Endothelial cell of umbilical vein (primary cell): ENCODE data around the gene NDUFA6. TPM values are rescaled to one million over a fixed set of nuclear protein-coding genes. Genes with fewer than 3 reads are reported as not detected.

ENCODE experiments used
- BruUV-seq: library from RNA; stranded (reverse); fragments of 400-500 nt; replicated peaks from 2 replicates; lab custom pipeline; 2021; lab: Mats Ljungman, UMichigan
- CTCF ChIA-PET: fragments of 300-600, 350-600 bp; sonication (Branson Sonifier 250); formaldehyde crosslinking; loops from one replicate; lab custom pipeline; 2021; ENCODE audit warnings: antibody characterized with exemption, inconsistent platforms; lab: Charles Lee
- POLR2A ChIA-PET: fragments of 300-600, 350-600 bp; sonication (Branson Sonifier 250); formaldehyde crosslinking; loops from one replicate; lab custom pipeline; 2021; ENCODE audit warnings: antibody characterized with exemption, inconsistent platforms; lab: Charles Lee
- DNase-seq: peaks from one replicate; pipeline ENCODE4 v3.0.0-alpha.2; 2011; ENCODE audit warnings: low read depth, low spot score
- FAIRE-seq: peaks from 2 replicates; lab custom pipeline; 2011; peaks lifted over from hg19 to GRCh38; lab: Jason Lieb, UNC
- H2AFZ ChIP-seq: 2 replicates; pipeline ENCODE4 v1.6.0; 2012; ENCODE audit warnings: low read depth, low read length, control low read depth, inconsistent platforms
- H3K27ac ChIP-seq: 2 replicates; pipeline ENCODE4 v1.5.1; 2011; ENCODE audit warnings: low read depth, mild to moderate bottlenecking, control low read depth, low read length, moderate library complexity; ENCODE audit not compliant: insufficient read depth
- H3K27me3 ChIP-seq, 2 experiments: 2 replicates each; pipeline versions ENCODE4 v1.6.0 to v1.6.1; 2011; ENCODE audit warnings: low read length in 2 of 2, mixed read lengths in 1 of 2; ENCODE audit not compliant: control insufficient read depth in 2 of 2, insufficient read depth in 2 of 2
- H3K36me3 ChIP-seq, 2 experiments: 2 replicates in 1 of 2; 3 replicates in 1 of 2; pipeline ENCODE4 v1.5.1; 2011; ENCODE audit warnings: low read length in 2 of 2, mild to moderate bottlenecking in 1 of 2, moderate library complexity in 1 of 2; ENCODE audit not compliant: control insufficient read depth in 2 of 2, insufficient read depth in 2 of 2; ENCODE audit errors: extremely low read depth in 1 of 2
- H3K4me1 ChIP-seq: 3 replicates; pipeline ENCODE4 v1.5.1; 2011; ENCODE audit warnings: mild to moderate bottlenecking, low read length; ENCODE audit not compliant: control insufficient read depth, insufficient read depth; ENCODE audit errors: extremely low read depth
- H3K4me2 ChIP-seq: 2 replicates; pipeline ENCODE4 v1.6.1; 2011; ENCODE audit warnings: low read length, control low read depth, mixed read lengths; ENCODE audit not compliant: insufficient read depth
- H3K4me3 ChIP-seq, 3 experiments: fragments of 200-600 bp in 1 of 3; sonication (generic), shearing (Covaris generic) in 1 of 3; replicated peaks in 1 of 3; 2 replicates each; pipeline ENCODE4 v1.5.1; 2011 to 2016; ENCODE audit warnings: control low read depth in 3 of 3, low read length in 3 of 3, mild to moderate bottlenecking in 2 of 3, inconsistent platforms in 1 of 3, low read depth in 1 of 3, moderate library complexity in 1 of 3; ENCODE audit not compliant: insufficient read depth in 1 of 3
- H3K79me2 ChIP-seq: 2 replicates; pipeline ENCODE4 v1.6.0; 2012; ENCODE audit warnings: low read length, inconsistent platforms; ENCODE audit not compliant: control insufficient read depth, insufficient read depth
- H3K9ac ChIP-seq: replicated peaks from 2 replicates; pipeline ENCODE3; 2011; ENCODE audit warnings: low read length, control low read depth; ENCODE audit not compliant: insufficient read depth; ENCODE audit errors: extremely low read depth
- H3K9me1 ChIP-seq: replicated peaks from 3 replicates; pipeline ENCODE4 v1.6.0; 2011; ENCODE audit warnings: mild to moderate bottlenecking, low read length; ENCODE audit not compliant: control insufficient read depth, insufficient read depth; ENCODE audit errors: extremely low read depth
- H3K9me3 ChIP-seq: replicated peaks from 2 replicates; pipeline ENCODE4 v1.5.1; 2012; ENCODE audit warnings: low read length, inconsistent platforms; ENCODE audit not compliant: control insufficient read depth, insufficient read depth
- H4K20me1 ChIP-seq: replicated peaks from 2 replicates; pipeline ENCODE3; 2011; ENCODE audit warnings: mild to moderate bottlenecking, low read length; ENCODE audit not compliant: control insufficient read depth, insufficient read depth; ENCODE audit errors: extremely low read depth
- CTCF ChIP-seq, 2 donors: IDR thresholded peaks; 1 replicate in 1 of 2; 2 replicates in 1 of 2; pipeline ENCODE4 v1.5.1; 2011; ENCODE audit warnings: low read length in 2 of 2, mild to moderate bottlenecking in 2 of 2, moderate library complexity in 2 of 2, control low read depth in 1 of 2, inconsistent platforms in 1 of 2, low read depth in 1 of 2; ENCODE audit not compliant: insufficient read depth in 1 of 2; ENCODE audit errors: extremely low read depth in 1 of 2
- POLR2A ChIP-seq: IDR thresholded peaks from 2 replicates; pipeline ENCODE4 v1.6.1; 2012; ENCODE audit warnings: low read depth, mild to moderate bottlenecking, control low read depth, low read length
- POLR2AphosphoS5 ChIP-seq: IDR thresholded peaks from 2 replicates; pipeline ENCODE4 v1.6.1; 2012; ENCODE audit warnings: low read depth, mild to moderate bottlenecking, control low read depth, low read length, moderate library complexity; ENCODE audit not compliant: insufficient read depth
- dilution Hi-C: fragments of 300-500 bp; cut with MboI; formaldehyde crosslinking; loops from one replicate; pipeline ENCODE4 v1.15.0; 2019; ENCODE audit warnings: low sequenced_read_pairs; ENCODE audit not compliant: extremely low pct_ligation_motif_present
- intact Hi-C: fragments of 100-400 bp; cut with micrococcal nuclease; formaldehyde crosslinking; loops from one replicate; pipeline ENCODE4 v1.10.0; 2022
- polyA plus RNA-seq, 4 experiments: library from polyadenylated mRNA; depleted of rRNA in 3 of 4; stranded (reverse) in 3 of 4; unstranded in 1 of 4; fragments of >200 nt; gene quantifications; 2 replicates each; pipeline versions ENCODE4 v1.2.1 to v1.2.3, GENCODE V29; 2011 to 2012; ENCODE audit warnings: missing spikeins in 1 of 4
- total RNA-seq: library from RNA; stranded (reverse); gene quantifications from 2 replicates; pipeline ENCODE4 v1.2.3, GENCODE V29; 2021
- TF ChIP-seq, protein P1 (sequence below): IDR thresholded peaks from 2 replicates; pipeline ENCODE4 v1.6.1; 2011; ENCODE audit not compliant: insufficient read depth, insufficient read length

NDUFA6 gene
- total and polyA plus RNA-seq, 2 donors (not counting 3 experiments of a cell fraction or from before 2014, with no cell fraction given) = 66.1 to 95.7 TPM

DNA sequence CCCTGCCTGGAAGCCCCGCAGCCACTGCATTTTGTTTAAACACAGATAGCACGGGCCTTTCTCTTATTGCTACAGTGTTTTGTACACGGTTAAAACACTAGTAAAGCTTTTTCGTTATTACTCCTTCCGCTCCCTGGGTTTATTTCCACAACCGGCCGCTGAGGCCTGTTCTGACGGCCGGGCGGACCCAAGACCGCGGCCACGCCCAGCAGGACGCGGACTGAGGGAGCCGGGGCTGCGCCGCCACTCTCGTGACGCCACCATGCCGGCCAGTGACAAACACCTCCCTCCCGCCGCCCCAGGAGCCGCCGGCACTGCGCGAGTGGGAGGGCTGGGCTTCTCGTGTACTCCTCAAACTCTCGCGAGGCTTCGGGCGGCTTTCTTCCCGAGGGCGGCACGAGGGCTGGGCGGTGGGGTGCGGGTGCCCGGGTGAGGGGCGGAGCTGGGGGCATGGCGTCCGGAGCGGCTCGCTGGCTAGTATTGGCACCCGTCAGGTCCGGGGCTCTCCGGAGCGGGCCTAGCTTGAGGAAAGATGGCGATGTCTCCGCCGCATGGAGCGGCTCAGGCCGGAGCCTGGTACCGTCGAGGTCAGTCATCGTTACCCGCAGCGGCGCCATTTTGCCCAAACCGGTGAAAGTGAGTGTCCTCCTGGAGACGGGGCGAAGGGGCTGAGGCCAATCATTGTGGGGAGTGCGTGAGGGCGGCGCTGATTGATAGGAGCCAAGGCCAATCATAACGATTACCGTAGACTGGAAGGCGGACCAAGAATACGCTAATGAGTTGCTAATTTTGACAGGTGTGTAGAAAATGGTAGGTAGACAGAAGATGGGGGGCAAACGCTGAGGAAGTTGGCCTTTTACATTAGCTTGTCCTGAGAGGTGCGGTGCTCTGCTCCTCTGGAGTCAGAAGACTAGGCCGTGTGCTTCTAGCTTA is 11.0 kb downstream of the NDUFA6 start, which contains the start of gene SMDT1:
SMDT1 (plus strand) TSS at position 382 of the 933 bp plus-strand sequence; CDS start at position 451, 69 bp downstream.
- H3K36me3 ChIP-seq = peaks cover 12 to 23% of the 10 kb centered on the region in 2 experiments
- H3K27me3 ChIP-seq = no peaks in the 10 kb centered on the region
- intact Hi-C loops = loop anchor here (1.0 kb wide), 2 partner anchors 9 to 11 kb away; partner anchors contain the start of genes NAGA and NDUFA6
- CTCF ChIA-PET = interaction anchor here (0.6 to 3.0 kb wide), 4 partner anchors 10 to 115 kb away, joined by 3 to 26 read pairs (median 4); partner anchors contain the start of gene NDUFA6
- peak within 1 kb of the TSS; percentile 90 for H3K4me2 ChIP-seq
- no peaks in the 10 kb centered on the region for H4K20me1 ChIP-seq
- peak within 1 kb of the TSS; percentile 91 for H3K9ac ChIP-seq
- H3K4me1 ChIP-seq = peaks cover 17% of the 10 kb centered on the region
- H2AFZ ChIP-seq = peak within 1 kb of the TSS; percentile 77
- peak within 1 kb of the TSS; percentile 84 for H3K27ac ChIP-seq
- TF ChIP-seq POLR2AphosphoS5 = peak; percentile 94
- TF ChIP-seq, protein P1, sequence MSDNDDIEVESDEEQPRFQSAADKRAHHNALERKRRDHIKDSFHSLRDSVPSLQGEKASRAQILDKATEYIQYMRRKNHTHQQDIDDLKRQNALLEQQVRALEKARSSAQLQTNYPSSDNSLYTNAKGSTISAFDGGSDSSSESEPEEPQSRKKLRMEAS = peak; percentile 63
- TF ChIP-seq CTCF (IDR thresholded peaks at IDR 0.05; ENCODE audit: extremely low read depth in 1 of 2, insufficient read depth in 1 of 2, low read depth in 1 of 2, low read length in 2 of 2) = no peak
- TF ChIP-seq POLR2A = peak; percentile 82
- H3K4me3 ChIP-seq = peak within 1 kb of the TSS; percentile 59 to 96 (median 79)
- H3K9me3 ChIP-seq = no peaks in the 10 kb centered on the region
- POLR2A ChIA-PET = interaction anchor here (0.5 to 1.5 kb wide), 4 partner anchors 9 to 140 kb away, joined by 3 to 6 read pairs (median 4); partner anchors contain the start of gene NDUFA6
- H3K9me1 ChIP-seq = no peaks in the 10 kb centered on the region
- dilution Hi-C loops = no loop called here
- FAIRE-seq = peak; percentile 99
- H3K79me2 ChIP-seq = peaks cover 18% of the 10 kb centered on the region
- DNase-seq = peak; percentile 98
- BruUV-seq = TSS peak; percentile 75
